ENCODE measurements around the gene LDLRAD3. TPM values are rescaled to one million over a fixed set of nuclear protein-coding genes. Genes with fewer than 3 reads are reported as not detected.

The LDLRAD3 gene
- total RNA-seq, 2 experiments from 2014 or later, result not detected

- H3K9me3 ChIP-seq (ENCODE audit: low read length), result no peaks in the 10 kb centered on the region
- no peak for DNase-seq (ENCODE audit: low spot score)
- H3K79me2 ChIP-seq (ENCODE audit: insufficient read depth, low read depth, low read length), result no peaks in the 10 kb centered on the region
- H3K4me3 ChIP-seq (ENCODE audit: low read depth, low read length, poor library complexity, severe bottlenecking), result no peak overlapping the region
- H3K4me1 ChIP-seq (ENCODE audit: insufficient read depth, low read length, poor library complexity, severe bottlenecking), result no peaks in the 10 kb centered on the region
- H4K20me1 ChIP-seq (ENCODE audit: insufficient read depth, low read length), result no peaks in the 10 kb centered on the region
- H2AFZ ChIP-seq (ENCODE audit: low read length), result no peak overlapping the region
- no peaks in the 10 kb centered on the region for H3K36me3 ChIP-seq (ENCODE audit: insufficient read depth, low read length)
- no peak overlapping the region for H3K27ac ChIP-seq (ENCODE audit: low read depth, low read length, poor library complexity, severe bottlenecking)
- BruUV-seq (replicated peaks), result no TSS peak
- CTCF ChIA-PET (ENCODE audit: unreplicated experiment), result no interaction called here
- H3K4me2 ChIP-seq (ENCODE audit: low read length), result no peak overlapping the region
- H3K9me2 ChIP-seq (ENCODE audit: insufficient read depth, low read length), result no peaks in the 10 kb centered on the region
- intact Hi-C loops (cut with micrococcal nuclease; ENCODE audit: unreplicated experiment), result no loop called here
- TF ChIP-seq EZH2phosphoT487 (IDR thresholded peaks at IDR 0.05; ENCODE audit: borderline replicate concordance, low read depth, low read length), result no peak
- POLR2A ChIA-PET, result interaction anchor here (0.7 to 1.3 kb wide), 3 partner anchors 16 to 459 kb away, joined by 3 read pairs; no protein-coding TSS in a partner anchor
These were observed 58.9 kb downstream of the LDLRAD3 start for GRCh38 chr11:36002796-36003195.

DNA sequence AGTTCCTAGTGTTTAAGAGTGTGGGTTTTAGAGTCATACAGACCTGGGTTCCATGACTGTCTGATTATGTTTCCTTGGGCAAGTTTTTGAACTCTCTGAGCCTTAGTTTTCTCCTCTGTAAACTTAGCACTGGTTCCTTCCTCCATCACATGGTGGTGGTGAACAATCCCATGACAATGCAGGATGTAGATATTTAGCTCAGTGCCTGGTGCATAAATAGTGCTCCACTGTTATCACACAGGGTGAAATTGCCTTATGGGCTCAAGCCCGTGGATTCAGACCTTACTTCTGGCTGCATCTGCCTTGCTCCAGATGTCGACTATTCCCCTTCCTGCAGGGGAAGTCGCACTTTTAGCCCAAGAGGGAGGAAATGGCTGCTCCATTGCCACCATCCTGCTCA lies 62.7 kb downstream of the LDLRAD3 start:
- TF ChIP-seq EZH2phosphoT487 (IDR thresholded peaks at IDR 0.05; ENCODE audit: borderline replicate concordance, low read depth, low read length), result no peak
- TF ChIP-seq, protein P1, sequence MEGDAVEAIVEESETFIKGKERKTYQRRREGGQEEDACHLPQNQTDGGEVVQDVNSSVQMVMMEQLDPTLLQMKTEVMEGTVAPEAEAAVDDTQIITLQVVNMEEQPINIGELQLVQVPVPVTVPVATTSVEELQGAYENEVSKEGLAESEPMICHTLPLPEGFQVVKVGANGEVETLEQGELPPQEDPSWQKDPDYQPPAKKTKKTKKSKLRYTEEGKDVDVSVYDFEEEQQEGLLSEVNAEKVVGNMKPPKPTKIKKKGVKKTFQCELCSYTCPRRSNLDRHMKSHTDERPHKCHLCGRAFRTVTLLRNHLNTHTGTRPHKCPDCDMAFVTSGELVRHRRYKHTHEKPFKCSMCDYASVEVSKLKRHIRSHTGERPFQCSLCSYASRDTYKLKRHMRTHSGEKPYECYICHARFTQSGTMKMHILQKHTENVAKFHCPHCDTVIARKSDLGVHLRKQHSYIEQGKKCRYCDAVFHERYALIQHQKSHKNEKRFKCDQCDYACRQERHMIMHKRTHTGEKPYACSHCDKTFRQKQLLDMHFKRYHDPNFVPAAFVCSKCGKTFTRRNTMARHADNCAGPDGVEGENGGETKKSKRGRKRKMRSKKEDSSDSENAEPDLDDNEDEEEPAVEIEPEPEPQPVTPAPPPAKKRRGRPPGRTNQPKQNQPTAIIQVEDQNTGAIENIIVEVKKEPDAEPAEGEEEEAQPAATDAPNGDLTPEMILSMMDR (conservative IDR thresholded peaks at IDR 0.05; ENCODE audit: low read length), result no peak
- Histone ChIP-seq H3K4me3 (ENCODE audit: low read depth, low read length, poor library complexity, severe bottlenecking) (no peak overlapping the region), H3K4me2 (ENCODE audit: low read length) (no peak overlapping the region), H3K79me2 (ENCODE audit: insufficient read depth, low read depth, low read length) (no peaks in the 10 kb centered on the region), H3K27ac (ENCODE audit: low read depth, low read length, poor library complexity, severe bottlenecking) (no peak overlapping the region), H3K4me1 (ENCODE audit: insufficient read depth, low read length, poor library complexity, severe bottlenecking) (no peaks in the 10 kb centered on the region), H3K9me3 (ENCODE audit: low read length) (no peaks in the 10 kb centered on the region), H2AFZ (ENCODE audit: low read length) (no peak overlapping the region), H3K36me3 (ENCODE audit: insufficient read depth, low read length) (no peaks in the 10 kb centered on the region), H4K20me1 (ENCODE audit: insufficient read depth, low read length) (no peaks in the 10 kb centered on the region), H3K9me2 (ENCODE audit: insufficient read depth, low read length) (no peaks in the 10 kb centered on the region)
- intact Hi-C loops (cut with micrococcal nuclease; ENCODE audit: unreplicated experiment), result no loop called here
- no peak for DNase-seq (ENCODE audit: low spot score)
- ChIA-PET POLR2A (no interaction called here), CTCF (ENCODE audit: unreplicated experiment) (no interaction called here)
- no TSS peak for BruUV-seq (replicated peaks)

GRCh38 chr11:36007127-36007655 lies 63.3 kb downstream of the LDLRAD3 start:
- Histone ChIP-seq H3K9me3 (ENCODE audit: low read length) (no peaks in the 10 kb centered on the region), H2AFZ (ENCODE audit: low read length) (no peak overlapping the region), H3K4me1 (ENCODE audit: insufficient read depth, low read length, poor library complexity, severe bottlenecking) (no peaks in the 10 kb centered on the region), H3K4me3 (ENCODE audit: low read depth, low read length, poor library complexity, severe bottlenecking) (no peak overlapping the region), H3K79me2 (ENCODE audit: insufficient read depth, low read depth, low read length) (no peaks in the 10 kb centered on the region), H3K4me2 (ENCODE audit: low read length) (no peak overlapping the region), H3K36me3 (ENCODE audit: insufficient read depth, low read length) (no peaks in the 10 kb centered on the region), H3K9me2 (ENCODE audit: insufficient read depth, low read length) (no peaks in the 10 kb centered on the region), H4K20me1 (ENCODE audit: insufficient read depth, low read length) (no peaks in the 10 kb centered on the region), H3K27ac (ENCODE audit: low read depth, low read length, poor library complexity, severe bottlenecking) (no peak overlapping the region)
- ChIA-PET CTCF (ENCODE audit: unreplicated experiment) (no interaction called here), POLR2A (no interaction called here)
- intact Hi-C loops (cut with micrococcal nuclease; ENCODE audit: unreplicated experiment), result no loop called here
- DNase-seq (ENCODE audit: low spot score), result no peak
- TF ChIP-seq EZH2phosphoT487 (IDR thresholded peaks at IDR 0.05; ENCODE audit: borderline replicate concordance, low read depth, low read length), result no peak
- TF ChIP-seq, protein P1 (conservative IDR thresholded peaks at IDR 0.05; ENCODE audit: low read length), result no peak
- BruUV-seq (replicated peaks), result no TSS peak
